GM12878 (cell line): ENCODE data around the gene SLC35G6. TPM values are rescaled to one million over a fixed set of nuclear protein-coding genes. Genes with fewer than 3 reads are reported as not detected.
A peak's percentile ranks its signal among the peaks of the same experiment; 100 is the strongest.

ENCODE experiments used
- ATF2 ChIP-seq: IDR thresholded peaks from 2 replicates; pipeline ENCODE4 v1.6.1; 2012; ENCODE audit warnings: low read length, inconsistent platforms
- BCL3 ChIP-seq: IDR thresholded peaks from 2 replicates; pipeline ENCODE4 v1.6.1; 2011; ENCODE audit warnings: borderline replicate concordance, low read depth, mild to moderate bottlenecking, moderate library complexity, low read length; ENCODE audit not compliant: insufficient read depth, poor library complexity, severe bottlenecking
- CBX5 ChIP-seq: sonication (generic); IDR thresholded peaks from 2 replicates; pipeline ENCODE4 v1.6.1; 2016; ENCODE audit warnings: low read depth, moderate library complexity, mild to moderate bottlenecking, inconsistent platforms
- CEBPZ ChIP-seq: fragments of 150-350 bp; IDR thresholded peaks from 2 replicates; pipeline ENCODE4 v1.6.1; 2016; ENCODE audit warnings: low read depth, low read length
- CUX1 ChIP-seq: IDR thresholded peaks from 2 replicates; pipeline ENCODE4 v1.6.1; 2012; ENCODE audit warnings: improper control_type of control experiment, low read depth, low read length; ENCODE audit not compliant: insufficient replicate concordance
- HDGF ChIP-seq: fragments of 450-650 bp; IDR thresholded peaks from 2 replicates; pipeline ENCODE4 v1.6.1; 2016; ENCODE audit warnings: antibody characterized with exemption
- HSF1 ChIP-seq: fragments of 150-350 bp; IDR thresholded peaks from 2 replicates; pipeline ENCODE4 v1.6.1; 2014; ENCODE audit warnings: mild to moderate bottlenecking, low read depth, low read length
- MEF2A ChIP-seq: IDR thresholded peaks from 2 replicates; pipeline ENCODE4 v1.6.1; 2011; ENCODE audit warnings: low read depth, mild to moderate bottlenecking, low read length, moderate library complexity; ENCODE audit not compliant: insufficient read depth
- MTA3 ChIP-seq: IDR thresholded peaks from 2 replicates; pipeline ENCODE4 v1.6.1; 2012; ENCODE audit warnings: low read length, inconsistent platforms, borderline replicate concordance
- PAX8 ChIP-seq: fragments of 450-650 bp; IDR thresholded peaks from 2 replicates; pipeline ENCODE4 v1.6.1; 2017; ENCODE audit warnings: mild to moderate bottlenecking, moderate library complexity
- POLR2A ChIP-seq: IDR thresholded peaks from 2 replicates; pipeline ENCODE4 v1.6.1; 2011; ENCODE audit warnings: low read depth, mild to moderate bottlenecking, low read length
- POU2F2 ChIP-seq: IDR thresholded peaks from 3 replicates; pipeline ENCODE4 v1.6.1; 2011; ENCODE audit warnings: low read depth, mild to moderate bottlenecking, low read length, borderline replicate concordance
- RFX5 ChIP-seq: IDR thresholded peaks from 2 replicates; pipeline ENCODE4 v1.6.1; 2011; ENCODE audit warnings: low read depth, low read length, improper control_type of control experiment
- SRF ChIP-seq, 2 experiments: IDR thresholded peaks; 2 replicates each; pipeline ENCODE4 v1.6.1; 2011; ENCODE audit warnings: low read depth in 2 of 2, low read length in 2 of 2, mild to moderate bottlenecking in 1 of 2, moderate library complexity in 1 of 2
- ZNF207 ChIP-seq: fragments of 450-650 bp; IDR thresholded peaks from 2 replicates; pipeline ENCODE4 v1.6.1; 2014; ENCODE audit warnings: antibody characterized with exemption, mild to moderate bottlenecking, borderline replicate concordance
- polyA plus RNA-seq, 11 experiments: library from polyadenylated mRNA; depleted of rRNA in 4 of 11; unstranded in 6 of 11; stranded (reverse) in 5 of 11; fragments of >200 nt; fragmentation: Nextera tagmentation in 4 of 11; fragmentation: Illumina TruSeq in 1 of 11; extraction: Ambion mirVana in 4 of 11; extraction: Trizol in 1 of 11; gene quantifications; 1 replicate in 1 of 11; 2 replicates in 10 of 11; pipeline versions ENCODE4 v1.2.1 to v1.2.3, GENCODE V29; 2011 to 2016; ENCODE audit warnings: inconsistent platforms in 2 of 11, missing spikeins in 2 of 11, low read depth in 1 of 11
- total RNA-seq, 4 experiments: library from RNA; depleted of rRNA in 3 of 4; stranded (reverse); fragments of >200 nt in 3 of 4; fragmentation: Illumina TruSeq in 1 of 4; extraction: Trizol in 1 of 4; gene quantifications; 2 replicates each; pipeline versions ENCODE4 v1.2.1 to v1.2.3, GENCODE V29; 2013 to 2021

The SLC35G6 gene
- total and polyA plus RNA-seq, 10 of the 15 experiments (the other 5 are each of a cell fraction or from before 2014, with no cell fraction given) = 0.20 TPM; not detected in 9

- TF ChIP-seq CUX1 (no peak), CBX5 (no peak; the same call in 1 of the 2 replicates), ZNF207 (0 out of 2 replicates have a peak, but pooled peaks have one; percentile 24), MTA3 (peak; percentile 92; the same call in 1 of the 2 replicates), ATF2 (peak; percentile 2; the same call in 1 of the 2 replicates), HSF1 (no peak), RFX5 (peak; percentile 35; the same call in 1 of the 2 replicates), CEBPZ (0 out of 2 replicates have a peak, but pooled peaks have one; percentile 25), POLR2A (peak; percentile 98), HDGF (peak; percentile 86; the same call in 1 of the 2 replicates), BCL3 (peak; percentile 91), POU2F2 (peak; percentile 100), PAX8 (no peak), SRF (IDR thresholded peaks at IDR 0.05; ENCODE audit: low read depth in 2 of 2, low read length in 2 of 2) (peak; percentile 13 to 56; a peak in 2 of 4 replicates), MEF2A (peak; percentile 75; the same call in 1 of the 2 replicates)
Measured at GRCh38 chr17:7484067-7484918, 3.0 kb downstream of the SLC35G6 start, which contains the start of gene POLR2A (continued).
